ENCODE measurements around the gene PHF14.

The PHF14 gene

GRCh38 chr7:11104578-11104977, 130.9 kb downstream of the PHF14 start:
- no peak overlapping the region for H2BK120ac ChIP-seq (ENCODE audit: low read depth, low read length)
- H2BK5ac ChIP-seq (ENCODE audit: low read depth, low read length, poor library complexity, severe bottlenecking) = no peak overlapping the region
- no peak overlapping the region for H3K14ac ChIP-seq (ENCODE audit: low read length in 2 of 2)
- H3K4ac ChIP-seq (ENCODE audit: low read depth in 1 of 2, low read length in 2 of 2) = no peak overlapping the region
- H3K79me1 ChIP-seq (replicated peaks; ENCODE audit: low read length, poor library complexity, severe bottlenecking) = no peaks in the 10 kb centered on the region
- no peak overlapping the region for H4K91ac ChIP-seq (ENCODE audit: low read length)
- H2BK15ac ChIP-seq (ENCODE audit: low read depth, poor library complexity, severe bottlenecking) = no peak overlapping the region
- no peak overlapping the region for H2AFZ ChIP-seq (ENCODE audit: low read depth, low read length)
- no peak overlapping the region for H3K4me2 ChIP-seq (ENCODE audit: low read length, poor library complexity, severe bottlenecking)
- H3K9ac ChIP-seq (ENCODE audit: low read length) = no peak overlapping the region
- WGBS = 33% methylated on average over 1 of the region's 2 CpGs
- H2BK12ac ChIP-seq (ENCODE audit: low read length in 2 of 2) = no peak overlapping the region
- no peak for DNase-seq
- no peak overlapping the region for H3K27ac ChIP-seq (ENCODE audit: low read length, poor library complexity, severe bottlenecking)
- H3K4me1 ChIP-seq (ENCODE audit: control insufficient read depth, insufficient read depth, low read depth, low read length) = no peaks in the 10 kb centered on the region
- no peak overlapping the region for H3K18ac ChIP-seq (ENCODE audit: low read depth in 1 of 2, low read length in 2 of 2)
- H4K8ac ChIP-seq (ENCODE audit: low read length) = no peak overlapping the region
- peaks cover 0 to 7% of the 10 kb centered on the region in 2 experiments for H3K36me3 ChIP-seq (ENCODE audit: control insufficient read depth in 1 of 2, insufficient read depth in 2 of 2, low read depth in 1 of 2, low read length in 2 of 2)
- no peaks in the 10 kb centered on the region for H3K9me3 ChIP-seq (ENCODE audit: control insufficient read depth, low read length)
- no peak overlapping the region for H2AK5ac ChIP-seq (ENCODE audit: low read length, severe bottlenecking)
- H3K4me3 ChIP-seq (ENCODE audit: insufficient read depth in 1 of 2, low read depth in 1 of 2, low read length in 2 of 2) = no peak overlapping the region
- H3K27me3 ChIP-seq (ENCODE audit: control insufficient read depth in 1 of 2, insufficient read depth in 1 of 2, low read length in 2 of 2) = no peaks in the 10 kb centered on the region
- H3K23ac ChIP-seq (ENCODE audit: low read length in 2 of 2) = no peak overlapping the region

DNA sequence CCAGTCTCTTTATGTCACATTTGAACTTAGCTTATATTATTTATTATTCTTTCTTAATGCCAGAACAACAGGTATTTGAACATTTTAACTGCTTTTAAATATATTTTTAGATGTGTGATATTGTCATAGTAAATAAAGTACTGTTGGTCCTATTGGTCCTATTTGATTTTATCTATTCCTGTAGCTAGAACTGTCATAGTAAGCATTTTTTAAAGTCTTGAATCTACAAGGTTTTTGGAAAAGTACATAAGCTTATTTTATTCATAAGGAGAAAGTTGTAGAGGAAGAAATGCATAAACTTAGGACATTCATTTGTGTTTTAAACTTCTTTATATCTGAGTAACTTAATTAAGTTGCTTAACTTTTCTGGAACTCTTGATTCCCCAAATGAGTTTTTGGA, 136.0 kb downstream of the PHF14 start:
- no peak overlapping the region for H2BK120ac ChIP-seq (ENCODE audit: low read depth, low read length)
- no peaks in the 10 kb centered on the region for H3K4me1 ChIP-seq (ENCODE audit: control insufficient read depth, insufficient read depth, low read depth, low read length)
- no peak overlapping the region for H4K8ac ChIP-seq (ENCODE audit: low read length)
- no peak overlapping the region for H2AK5ac ChIP-seq (ENCODE audit: low read length, severe bottlenecking)
- H3K27me3 ChIP-seq (ENCODE audit: control insufficient read depth in 1 of 2, insufficient read depth in 1 of 2, low read length in 2 of 2) = no peaks in the 10 kb centered on the region
- H2BK12ac ChIP-seq (ENCODE audit: low read length in 2 of 2) = no peak overlapping the region
- no peak overlapping the region for H4K91ac ChIP-seq (ENCODE audit: low read length)
- H2AFZ ChIP-seq (ENCODE audit: low read depth, low read length) = no peak overlapping the region
- H3K4me2 ChIP-seq (ENCODE audit: low read length, poor library complexity, severe bottlenecking) = no peak overlapping the region
- H3K9ac ChIP-seq (ENCODE audit: low read length) = no peak overlapping the region
- no peak for DNase-seq
- no peak overlapping the region for H2BK5ac ChIP-seq (ENCODE audit: low read depth, low read length, poor library complexity, severe bottlenecking)
- peaks cover 0 to 6% of the 10 kb centered on the region in 2 experiments for H3K36me3 ChIP-seq (ENCODE audit: control insufficient read depth in 1 of 2, insufficient read depth in 2 of 2, low read depth in 1 of 2, low read length in 2 of 2)
- no peaks in the 10 kb centered on the region for H3K79me1 ChIP-seq (replicated peaks; ENCODE audit: low read length, poor library complexity, severe bottlenecking)
- H3K27ac ChIP-seq (ENCODE audit: low read length, poor library complexity, severe bottlenecking) = no peak overlapping the region
- H3K4me3 ChIP-seq (ENCODE audit: insufficient read depth in 1 of 2, low read depth in 1 of 2, low read length in 2 of 2) = no peak overlapping the region
- H3K14ac ChIP-seq (ENCODE audit: low read length in 2 of 2) = no peak overlapping the region
- no peak overlapping the region for H2BK15ac ChIP-seq (ENCODE audit: low read depth, poor library complexity, severe bottlenecking)
- no peak overlapping the region for H3K4ac ChIP-seq (ENCODE audit: low read depth in 1 of 2, low read length in 2 of 2)
- H3K18ac ChIP-seq (ENCODE audit: low read depth in 1 of 2, low read length in 2 of 2) = no peak overlapping the region
- no peak overlapping the region for H3K23ac ChIP-seq (ENCODE audit: low read length in 2 of 2)
- no peaks in the 10 kb centered on the region for H3K9me3 ChIP-seq (ENCODE audit: control insufficient read depth, low read length)

DNA sequence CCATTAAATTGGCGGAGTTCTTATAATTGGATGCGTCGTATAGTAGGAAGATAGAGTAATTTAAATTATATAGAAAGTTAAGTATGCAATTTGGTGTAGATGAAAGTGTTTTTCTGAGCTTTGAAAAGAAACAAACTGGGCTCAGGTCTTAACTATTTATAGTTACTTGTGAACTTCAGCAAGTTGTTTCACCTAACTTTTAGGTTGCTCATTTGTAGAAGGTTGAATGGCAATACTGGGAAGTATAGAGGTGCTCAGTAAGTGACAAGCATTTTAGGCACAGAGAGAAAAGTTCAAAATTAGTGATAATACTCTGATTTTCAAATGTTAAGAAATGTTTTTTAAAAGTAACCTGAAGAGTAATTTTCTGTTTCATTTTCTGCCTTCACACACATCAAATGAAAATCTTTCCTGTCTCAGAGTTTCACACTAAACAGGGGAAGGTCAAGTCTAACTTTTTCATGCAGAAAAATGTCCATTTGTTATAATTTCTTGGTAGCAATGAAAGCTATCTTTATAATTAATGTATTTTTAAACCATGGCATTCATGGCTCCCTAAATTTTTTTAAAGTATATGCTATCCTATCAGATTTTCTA, 146.5 kb downstream of the PHF14 start:
- Histone ChIP-seq H3K27me3 (ENCODE audit: control insufficient read depth in 1 of 2, insufficient read depth in 1 of 2, low read length in 2 of 2) (no peaks in the 10 kb centered on the region), H3K14ac (ENCODE audit: low read length in 2 of 2) (no peak overlapping the region), H3K4ac (ENCODE audit: low read depth in 1 of 2, low read length in 2 of 2) (no peak overlapping the region), H3K79me1 (replicated peaks; ENCODE audit: low read length, poor library complexity, severe bottlenecking) (peaks cover 2% of the 10 kb centered on the region), H3K9ac (ENCODE audit: low read length) (no peak overlapping the region), H3K4me2 (ENCODE audit: low read length, poor library complexity, severe bottlenecking) (no peak overlapping the region), H3K36me3 (ENCODE audit: control insufficient read depth in 1 of 2, insufficient read depth in 2 of 2, low read depth in 1 of 2, low read length in 2 of 2) (peaks cover 3 to 21% of the 10 kb centered on the region in 2 experiments), H2AFZ (ENCODE audit: low read depth, low read length) (no peak overlapping the region), H2BK5ac (ENCODE audit: low read depth, low read length, poor library complexity, severe bottlenecking) (no peak overlapping the region), H2AK5ac (ENCODE audit: low read length, severe bottlenecking) (no peak overlapping the region), H2BK12ac (ENCODE audit: low read length in 2 of 2) (no peak overlapping the region), H3K4me3 (ENCODE audit: insufficient read depth in 1 of 2, low read depth in 1 of 2, low read length in 2 of 2) (no peak overlapping the region), H2BK15ac (ENCODE audit: low read depth, poor library complexity, severe bottlenecking) (no peak overlapping the region), H4K8ac (ENCODE audit: low read length) (no peak overlapping the region), H3K23ac (ENCODE audit: low read length in 2 of 2) (no peak overlapping the region), H3K18ac (ENCODE audit: low read depth in 1 of 2, low read length in 2 of 2) (no peak overlapping the region), H3K27ac (ENCODE audit: low read length, poor library complexity, severe bottlenecking) (no peak overlapping the region), H3K9me3 (ENCODE audit: control insufficient read depth, low read length) (no peaks in the 10 kb centered on the region), H4K91ac (ENCODE audit: low read length) (no peak overlapping the region), H3K4me1 (ENCODE audit: control insufficient read depth, insufficient read depth, low read depth, low read length) (no peaks in the 10 kb centered on the region), H2BK120ac (ENCODE audit: low read depth, low read length) (no peak overlapping the region)
- no peak for DNase-seq
- 98% methylated on average over 3 of the region's 3 CpGs for WGBS

GRCh38 chr7:11120675-11121220, 147.1 kb downstream of the PHF14 start:
- no peak overlapping the region for H3K18ac ChIP-seq (ENCODE audit: low read depth in 1 of 2, low read length in 2 of 2)
- no CpG with 5 or more reads among the region's 3 CpGs for WGBS

More at GRCh38 chr7:11120675-11121220, 147.1 kb downstream of the PHF14 start:
- Histone ChIP-seq H3K4me3 (ENCODE audit: insufficient read depth in 1 of 2, low read depth in 1 of 2, low read length in 2 of 2) (no peak overlapping the region), H3K14ac (ENCODE audit: low read length in 2 of 2) (no peak overlapping the region), H2BK15ac (ENCODE audit: low read depth, poor library complexity, severe bottlenecking) (no peak overlapping the region), H4K91ac (ENCODE audit: low read length) (no peak overlapping the region), H3K36me3 (ENCODE audit: control insufficient read depth in 1 of 2, insufficient read depth in 2 of 2, low read depth in 1 of 2, low read length in 2 of 2) (peaks cover 3 to 21% of the 10 kb centered on the region in 2 experiments), H3K27me3 (ENCODE audit: control insufficient read depth in 1 of 2, insufficient read depth in 1 of 2, low read length in 2 of 2) (no peaks in the 10 kb centered on the region), H2AFZ (ENCODE audit: low read depth, low read length) (no peak overlapping the region), H2BK12ac (ENCODE audit: low read length in 2 of 2) (no peak overlapping the region), H4K8ac (ENCODE audit: low read length) (no peak overlapping the region), H2AK5ac (ENCODE audit: low read length, severe bottlenecking) (no peak overlapping the region), H3K79me1 (replicated peaks; ENCODE audit: low read length, poor library complexity, severe bottlenecking) (peaks cover 2% of the 10 kb centered on the region), H3K9me3 (ENCODE audit: control insufficient read depth, low read length) (no peaks in the 10 kb centered on the region), H3K9ac (ENCODE audit: low read length) (no peak overlapping the region), H3K4me1 (ENCODE audit: control insufficient read depth, insufficient read depth, low read depth, low read length) (no peaks in the 10 kb centered on the region), H2BK120ac (ENCODE audit: low read depth, low read length) (no peak overlapping the region), H3K23ac (ENCODE audit: low read length in 2 of 2) (no peak overlapping the region), H2BK5ac (ENCODE audit: low read depth, low read length, poor library complexity, severe bottlenecking) (no peak overlapping the region), H3K4ac (ENCODE audit: low read depth in 1 of 2, low read length in 2 of 2) (no peak overlapping the region), H3K4me2 (ENCODE audit: low read length, poor library complexity, severe bottlenecking) (no peak overlapping the region), H3K27ac (ENCODE audit: low read length, poor library complexity, severe bottlenecking) (no peak overlapping the region)
- DNase-seq = no peak
